CD4-positive, alpha-beta T cell treated with Interleukin-15 for 1 hour (primary cell): ENCODE results near the gene LNPK.
A peak's percentile ranks its signal among the peaks of the same experiment; 100 is the strongest.
"Not testable (repeated sequence)": the region's sequence is repeated elsewhere in the genome, so short reads cannot be mapped to it uniquely, and the experiment has no call there.

ENCODE experiments used
- DNase-seq: peaks from one replicate; pipeline ENCODE4 v3.0.0-alpha.2; 2020

LNPK gene

GRCh38 chr2:176001916-176002687 lies at the start of gene LNPK:
Gene LNPK (minus strand): TSS chr2:176002267. CDS start chr2:175995584, 6,683 bp downstream.
- DNase-seq = peak; percentile 90

GRCh38 chr2:176039375-176039774 lies 37.3 kb upstream of the LNPK start:
- DNase-seq = no peak

DNA sequence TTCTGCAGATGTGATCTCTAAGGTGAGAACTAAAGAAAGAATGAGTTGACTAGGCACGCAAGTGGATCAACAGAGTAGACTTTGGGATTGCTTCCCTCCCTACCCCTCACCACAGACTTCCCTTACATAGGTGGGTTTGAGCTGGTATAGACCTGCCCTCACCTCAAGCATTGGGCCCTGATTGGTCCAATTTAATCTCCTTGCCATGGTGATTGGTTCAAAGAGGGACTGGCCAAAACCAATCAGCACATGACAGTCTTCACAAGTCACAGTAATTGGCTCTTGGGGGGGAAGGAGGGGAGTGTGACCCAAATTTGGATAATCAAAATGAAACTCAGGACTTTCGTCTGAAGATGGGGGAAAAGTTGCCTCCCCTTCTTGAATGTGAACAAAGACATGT lies 36.6 kb upstream of the LNPK start:
- DNase-seq = no peak

DNA sequence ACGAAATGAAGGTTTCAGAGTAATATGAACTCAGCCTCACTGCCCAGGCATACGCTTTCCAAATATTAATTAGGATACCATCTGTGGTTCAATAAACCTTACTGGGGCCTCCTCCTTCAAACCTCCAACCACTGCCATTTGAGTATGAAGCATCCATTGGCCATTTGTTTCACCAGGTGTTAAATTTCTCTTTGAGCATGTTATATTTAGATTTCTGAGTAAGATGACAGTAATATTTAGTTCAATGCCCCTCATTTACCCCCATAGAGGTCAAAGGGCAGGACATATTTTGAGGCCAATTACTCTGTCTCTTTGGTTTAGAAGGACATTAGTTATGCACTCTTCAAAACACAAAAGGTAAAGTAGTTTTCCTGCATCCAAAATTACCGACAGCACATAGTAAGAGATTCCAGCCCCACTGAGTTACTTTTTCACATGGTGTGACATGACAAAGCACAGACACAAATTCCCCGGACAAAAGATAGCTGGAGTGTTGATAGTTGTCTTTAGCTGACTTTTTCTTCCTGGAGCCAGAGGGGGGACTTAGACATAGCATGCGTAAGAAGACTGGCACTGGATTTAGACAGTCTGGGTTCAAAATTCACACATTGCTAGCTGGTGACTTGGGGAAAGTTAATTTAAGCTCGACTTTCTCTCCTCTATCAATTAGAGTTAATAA lies 33.1 kb upstream of the LNPK start:
- DNase-seq = no peak

DNA sequence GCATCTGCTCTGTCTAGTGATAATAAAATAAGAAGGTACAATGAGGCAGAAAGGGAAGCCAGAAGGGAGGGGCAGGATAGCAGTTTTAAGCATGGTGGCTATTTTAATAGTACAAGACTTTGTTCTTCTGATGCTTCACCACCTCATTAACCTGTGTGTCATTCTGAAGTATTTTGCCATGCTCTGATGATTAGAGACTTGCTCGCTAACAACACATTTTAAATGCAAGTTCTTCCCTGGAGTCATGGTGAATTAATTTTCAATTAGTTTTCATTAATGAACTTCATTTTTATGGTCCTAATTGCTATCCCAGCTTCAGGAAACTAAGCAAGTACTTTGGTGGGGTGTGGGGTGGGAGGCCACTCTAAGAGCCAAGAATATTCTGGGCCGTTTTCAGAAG lies 25.7 kb upstream of the LNPK start:
- DNase-seq = no peak

GRCh38 chr2:176025932-176026331 lies 23.9 kb upstream of the LNPK start:
- DNase-seq = no peak

- DNase-seq = no peak
Measured at GRCh38 chr2:176024083-176024482, 22.0 kb upstream of the LNPK start.

DNA sequence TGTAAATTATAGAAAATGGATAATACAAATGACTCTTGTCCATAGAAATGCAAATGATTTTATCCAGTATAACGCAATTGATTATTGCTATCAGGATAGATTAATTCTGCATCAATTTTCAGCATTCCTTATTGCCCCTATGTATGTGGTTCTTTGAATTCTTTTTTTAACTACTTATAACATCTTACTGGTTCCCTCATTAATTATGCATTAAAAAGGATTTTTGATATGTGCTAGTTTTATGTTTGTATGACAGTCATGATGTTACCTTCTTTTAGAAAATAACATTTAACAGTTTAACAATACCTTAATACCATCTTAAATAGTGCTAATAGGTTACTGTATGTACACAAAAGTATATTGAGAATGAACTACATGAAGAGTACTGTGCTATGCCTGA lies 20.0 kb upstream of the LNPK start:
- no peak for DNase-seq

DNA sequence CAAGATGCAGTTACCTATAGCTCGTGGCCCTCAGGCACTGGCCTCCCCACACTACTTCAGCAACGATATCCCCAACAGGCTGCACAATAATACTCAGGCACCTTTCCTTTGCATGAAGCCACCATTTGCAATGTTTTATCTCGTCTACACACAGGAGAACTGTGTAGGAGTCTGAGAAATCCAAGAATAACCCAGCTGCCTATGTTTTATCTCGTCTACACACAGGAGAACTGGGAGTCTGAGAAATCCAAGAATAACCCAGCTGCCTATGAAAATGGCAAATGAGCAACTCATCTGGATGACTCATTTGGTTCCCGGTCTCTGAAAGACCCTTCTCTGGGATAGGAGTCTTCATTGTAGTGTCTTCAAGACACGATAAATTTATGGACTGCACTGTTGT lies 18.3 kb upstream of the LNPK start:
- no peak for DNase-seq

- DNase-seq = no peak
Measured at GRCh38 chr2:176018708-176019107, 16.6 kb upstream of the LNPK start.

- DNase-seq = no peak
Measured at GRCh38 chr2:176009445-176009844, 7.4 kb upstream of the LNPK start.

GRCh38 chr2:176004934-176005333 lies 2.9 kb upstream of the LNPK start:
- DNase-seq = no peak

- DNase-seq = no peak
Measured at GRCh38 chr2:176003958-176004357, 1.9 kb upstream of the LNPK start.

DNA sequence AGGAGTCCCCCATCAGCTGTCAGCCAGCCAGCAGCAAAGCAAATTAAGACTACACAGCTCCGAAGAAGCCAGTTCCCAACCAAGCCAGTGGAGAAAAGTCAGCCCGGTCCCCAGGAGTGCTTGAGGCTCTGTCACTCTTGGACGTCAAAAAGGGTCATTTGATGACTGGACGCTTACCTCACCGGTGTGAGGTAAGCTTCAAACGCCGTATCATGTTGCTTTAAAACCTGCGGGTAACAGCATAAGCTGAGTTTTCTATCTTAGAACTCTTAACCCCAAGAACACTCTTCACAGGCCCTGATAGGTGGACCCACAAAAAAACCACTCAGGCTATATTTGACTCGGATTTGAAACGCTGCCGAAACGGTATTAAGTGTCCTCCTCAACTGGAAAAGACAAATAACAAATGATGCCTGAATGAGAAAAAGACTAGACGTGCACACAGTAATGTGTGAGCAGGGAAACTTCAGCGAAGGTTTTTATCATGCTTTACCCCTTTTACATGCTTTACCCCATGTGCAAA lies 682 bp upstream of the LNPK start:
- DNase-seq = no peak

DNA sequence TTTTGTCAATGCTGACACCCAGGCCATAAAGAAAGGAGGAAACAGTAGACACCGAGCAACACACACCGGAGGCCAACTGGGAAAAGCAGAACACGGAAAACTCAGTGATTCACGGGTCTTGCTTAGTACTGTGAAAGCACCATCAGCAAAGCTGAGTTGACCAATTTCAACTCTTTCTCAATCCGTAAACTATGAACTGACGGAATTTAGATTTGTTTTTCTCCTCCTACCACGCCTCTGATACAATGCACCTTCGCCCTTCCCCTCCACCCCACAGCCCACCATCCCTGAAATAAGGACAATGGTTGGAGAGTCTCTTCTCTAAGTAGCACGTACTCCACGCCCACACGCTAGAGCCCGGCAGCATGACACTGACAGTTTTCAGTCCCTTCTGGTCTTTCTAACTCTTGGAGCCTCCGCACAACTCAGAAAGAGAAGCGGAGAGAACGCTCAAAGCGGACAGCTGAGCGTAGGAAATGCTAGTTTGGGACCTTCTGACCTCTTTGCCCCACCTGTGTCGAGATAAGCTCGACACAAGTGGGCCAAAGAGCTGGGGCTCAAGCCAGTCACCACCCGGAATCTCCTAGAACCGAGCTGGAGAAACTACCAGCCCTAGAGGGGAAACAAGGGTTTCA lies 669 bp downstream of the LNPK start:
- peak; percentile 20 for DNase-seq

GRCh38 chr2:175999283-175999819 lies 2.7 kb downstream of the LNPK start:
- no peak for DNase-seq

DNA sequence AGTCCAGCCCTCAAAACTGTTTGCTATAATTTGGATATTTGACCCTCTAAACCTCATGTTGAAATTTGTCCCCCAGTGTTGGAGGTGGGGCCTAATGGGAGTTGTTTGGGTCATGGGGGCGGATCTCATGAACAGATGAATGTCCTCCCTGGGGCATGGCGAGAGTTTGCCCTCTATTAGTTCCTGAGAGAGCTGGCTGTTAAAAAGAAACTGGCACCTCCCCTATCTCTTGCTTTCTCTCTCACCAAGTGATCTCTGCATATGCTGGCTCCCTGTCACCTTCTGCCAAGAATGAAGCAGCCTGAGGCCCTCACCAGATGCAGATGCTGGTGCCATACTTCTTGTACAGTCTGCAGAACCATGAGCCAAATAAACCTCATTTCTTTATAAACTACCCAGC lies 12.0 kb downstream of the LNPK start:
- DNase-seq = no peak

GRCh38 chr2:175987126-175987525 lies 14.9 kb downstream of the LNPK start:
- DNase-seq = not testable (repeated sequence)

- DNase-seq = no peak
Measured at GRCh38 chr2:175984846-175985245, 17.2 kb downstream of the LNPK start.

DNA sequence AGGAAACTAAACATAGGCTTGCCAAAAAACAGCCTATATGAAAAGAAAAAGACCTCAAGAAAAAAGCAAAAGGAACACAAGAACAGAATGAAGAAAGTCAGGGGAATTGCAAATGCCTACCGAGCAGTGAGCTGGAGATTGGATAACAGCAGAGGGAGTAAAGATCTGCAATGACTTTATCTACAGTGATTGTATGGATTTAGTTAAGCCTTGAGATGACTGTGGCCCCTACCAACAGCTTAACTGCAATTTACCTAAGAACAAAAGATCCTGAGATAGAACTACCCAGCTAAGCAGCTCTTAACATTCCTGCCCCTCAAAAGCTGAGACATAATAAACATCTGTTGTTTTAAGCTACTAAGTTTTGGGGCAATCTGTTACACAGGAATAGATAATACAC lies 20.5 kb downstream of the LNPK start:
- no peak for DNase-seq

DNA sequence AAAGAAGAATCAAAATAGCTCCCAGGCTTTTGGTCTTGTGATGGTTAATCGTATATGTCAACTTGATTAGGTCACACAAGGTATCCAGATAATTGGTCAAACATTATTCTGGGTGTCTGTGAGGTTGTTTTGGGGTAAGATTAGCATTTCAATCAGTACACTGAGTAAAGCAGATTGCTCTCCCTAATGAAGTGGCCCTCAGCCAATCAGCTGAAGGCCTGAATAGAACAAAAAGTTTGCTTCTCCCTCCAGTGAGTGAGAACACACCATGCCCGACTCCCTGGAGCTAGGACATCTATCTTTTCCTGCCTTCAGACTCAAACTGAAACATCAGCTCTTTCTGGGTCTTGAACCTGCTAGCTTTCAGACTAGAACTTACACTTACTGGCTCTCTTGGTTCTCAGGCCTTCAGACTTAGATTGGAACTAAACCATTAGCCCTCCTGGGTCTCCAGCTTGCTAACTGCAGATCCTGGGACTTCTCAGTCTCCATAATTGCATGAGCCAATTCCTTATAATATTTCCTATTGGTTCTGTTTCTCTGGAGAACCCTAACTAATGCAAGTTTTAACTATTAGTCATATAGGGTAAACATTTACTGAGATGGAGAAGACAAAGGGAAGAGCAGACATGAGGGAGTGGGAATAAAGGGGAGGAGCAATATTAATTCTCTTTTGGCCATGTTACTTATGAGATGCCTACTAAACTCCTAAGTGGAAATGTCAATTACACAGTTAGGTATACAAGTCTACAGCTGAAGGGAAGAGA lies 25.5 kb downstream of the LNPK start:
- DNase-seq = no peak

- DNase-seq = no peak
Measured at GRCh38 chr2:175973373-175973772, 28.7 kb downstream of the LNPK start.

GRCh38 chr2:175966839-175967238 lies 35.2 kb downstream of the LNPK start:
- DNase-seq = no peak
